Psoas muscle (tissue), 8 donors: Measurements from ENCODE around the gene GPR37L1. TPM values are rescaled to one million over a fixed set of nuclear protein-coding genes. Genes with fewer than 3 reads are reported as not detected.
"Not testable (repeated sequence)": the region's sequence is repeated elsewhere in the genome, so short reads cannot be mapped to it uniquely, and the experiment has no call there.

Experiments
- ATAC-seq, 4 donors: fragments of 200-7000 bp; cut with Tn5 transposase; one replicate each; pipeline ENCODE4 v1.9.1; 2020; ENCODE audit warnings: moderate library complexity in 3 of 4, mild to moderate bottlenecking in 2 of 4
- DNase-seq, 2 donors: peaks; one replicate each; pipeline ENCODE4 v3.0.0-alpha.2; 2020
- H3K27ac ChIP-seq: fragments of 200-600 bp; one replicate; pipeline ENCODE4 v1.8.0; 2022
- H3K27me3 ChIP-seq, 3 donors: fragments of 200-600 bp in 1 of 3; one replicate each; pipeline versions ENCODE4 v1.6.1 to v1.8.0; 2013 to 2022; ENCODE audit warnings: low read length in 2 of 3, mild to moderate bottlenecking in 2 of 3, moderate library complexity in 1 of 3; ENCODE audit not compliant: insufficient read depth in 3 of 3
- H3K36me3 ChIP-seq, 2 donors: fragments of 200-600 bp in 1 of 2; one replicate each; pipeline versions ENCODE4 v1.6.1 to v1.8.0; 2013 to 2022; ENCODE audit warnings: low read depth in 1 of 2, mild to moderate bottlenecking in 1 of 2, moderate library complexity in 1 of 2; ENCODE audit not compliant: insufficient read depth in 1 of 2
- H3K4me1 ChIP-seq: fragments of 200-600 bp; one replicate; pipeline ENCODE4 v1.8.0; 2022
- H3K4me3 ChIP-seq: fragments of 200-600 bp; one replicate; pipeline ENCODE4 v1.8.0; 2022; ENCODE audit warnings: mild to moderate bottlenecking
- H3K9me3 ChIP-seq: fragments of 200-600 bp; one replicate; pipeline ENCODE4 v1.8.0; 2022
- CTCF ChIP-seq: fragments of 200-600 bp; IDR thresholded peaks from one replicate; pipeline ENCODE4 v1.8.0; 2022; ENCODE audit warnings: antibody characterized with exemption
- WGBS, 3 donors: extraction: QIAGEN DNeasy Blood & Tissue Kit; methylation state at CpG; one replicate each; pipeline versions ENCODE4 v1.1.6 to v1.1.7; 2013; 5-methylcytosine and 5-hydroxymethylcytosine counted together
- intact Hi-C, 2 donors: fragments of 100-400 bp; cut with DNase I; formaldehyde crosslinking; loops; one replicate each; pipeline versions ENCODE4 v1.11.0 to v1.14.2; 2022
- polyA plus RNA-seq, 3 donors: library from polyadenylated mRNA; stranded (reverse); fragments of 200-250 nt; gene quantifications; one replicate each; pipeline ENCODE4 v1.2.3, GENCODE V29; 2013
- total RNA-seq, 4 donors: library from RNA; stranded (reverse); fragmentation: NEBNext Ultra II Directional in 2 of 4; extraction: Animal tissue kit (Norgen Biotek cat#: 25700) in 2 of 4; gene quantifications; one replicate each; pipeline versions ENCODE4 v1.2.1 to v1.2.4, GENCODE V29; 2021 to 2023
- donor health status: healthy with polysubstance abuse.
- donor health status: DM: no; HTN: no; CAD: no; lungs with moderate emphysema.
- donor health status: Bipolar disorder and iron deficiency.
- donor health status: healthy.
- donor health status: DM: yes; HTN: yes; CAD: no.
- donor health status: DM: no; HTN: no; CAD: no.
- donor health status: DM: no; HTN: no; CAD: no.
- donor health status: DM: yes; HTN: yes; CAD: no.

Gene GPR37L1
- total and polyA plus RNA-seq, 7 donors = 0.01 TPM; not detected in 4

DNA sequence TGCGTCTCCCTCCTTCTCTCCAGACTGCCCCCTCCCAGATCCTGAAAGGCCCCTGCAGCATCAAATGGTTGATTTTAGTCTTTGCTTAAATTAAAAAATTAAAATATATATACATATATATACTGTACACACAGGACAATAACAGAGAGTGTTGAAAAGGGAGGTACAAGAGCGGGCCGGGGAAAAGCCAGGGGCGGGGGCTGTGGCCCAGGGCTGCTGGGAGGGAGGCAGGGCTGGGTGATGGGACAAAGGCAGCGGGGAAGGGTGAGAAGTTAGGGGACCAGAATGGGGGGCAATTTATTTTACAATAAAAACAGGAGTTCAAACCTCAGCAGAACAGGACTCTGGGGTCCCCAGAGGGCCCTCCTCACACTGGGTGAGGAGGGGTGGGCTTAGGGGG lies 11.3 kb downstream of the GPR37L1 start:
- Histone ChIP-seq H3K36me3 (peaks cover 0 to 54% of the 10 kb centered on the region in 2 donors), H3K4me3 (no peak overlapping the region), H3K9me3 (no peaks in the 10 kb centered on the region), H3K27me3 (no peaks in the 10 kb centered on the region), H3K4me1 (peaks cover 13% of the 10 kb centered on the region), H3K27ac (no peak overlapping the region)
- no peak for TF ChIP-seq CTCF
- intact Hi-C loops = loop anchor here in 1 of 2 donors (10.0 kb wide), 1 partner anchor 239 kb away; no protein-coding TSS in a partner anchor
- DNase-seq (no peak), ATAC-seq (no peak)
- WGBS, 3 donors = 85 to 98% (median 94%) methylated on average over 5 of the region's 5 CpGs

DNA sequence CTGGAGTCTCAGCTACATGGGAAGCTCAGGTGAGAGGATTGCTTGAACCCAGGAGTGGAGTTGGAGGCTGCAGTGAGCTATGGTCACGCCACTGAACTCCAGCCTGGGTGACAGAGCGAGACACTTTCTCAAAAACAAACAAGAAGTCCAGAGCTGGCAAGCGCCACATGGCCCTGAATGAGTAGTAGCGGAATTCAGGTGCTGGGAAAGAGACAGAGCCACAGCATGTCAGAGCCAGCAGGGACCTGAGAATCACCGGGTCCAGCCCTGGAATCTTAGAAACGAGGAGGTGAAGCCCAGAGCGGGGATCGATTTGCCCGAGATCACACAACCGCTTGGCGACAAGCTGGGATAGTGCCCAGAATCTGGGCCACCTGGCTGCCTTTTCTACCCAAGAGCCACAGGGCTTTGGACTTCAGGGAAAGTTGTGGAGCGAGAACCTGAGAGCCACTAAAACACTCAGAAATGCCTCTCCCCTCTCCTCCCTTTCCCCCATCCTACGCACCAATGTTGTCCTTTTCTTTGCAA lies 12.0 kb downstream of the GPR37L1 start:
- no peak for ATAC-seq
- Histone ChIP-seq H3K36me3 (peaks cover 0 to 54% of the 10 kb centered on the region in 2 donors), H3K9me3 (no peaks in the 10 kb centered on the region), H3K4me1 (peaks cover 13% of the 10 kb centered on the region), H3K27me3 (no peaks in the 10 kb centered on the region), H3K4me3 (no peak overlapping the region), H3K27ac (peak overlapping the region; percentile 19)
- TF ChIP-seq CTCF = no peak
- intact Hi-C loops = loop anchor here in 1 of 2 donors (1.0 to 10.0 kb wide), 2 partner anchors 125 to 240 kb away; no protein-coding TSS in a partner anchor
- no peak for DNase-seq
- WGBS, 3 donors = 63 to 74% (median 70%) methylated on average over 12 to 13 of the region's 13 CpGs

DNA sequence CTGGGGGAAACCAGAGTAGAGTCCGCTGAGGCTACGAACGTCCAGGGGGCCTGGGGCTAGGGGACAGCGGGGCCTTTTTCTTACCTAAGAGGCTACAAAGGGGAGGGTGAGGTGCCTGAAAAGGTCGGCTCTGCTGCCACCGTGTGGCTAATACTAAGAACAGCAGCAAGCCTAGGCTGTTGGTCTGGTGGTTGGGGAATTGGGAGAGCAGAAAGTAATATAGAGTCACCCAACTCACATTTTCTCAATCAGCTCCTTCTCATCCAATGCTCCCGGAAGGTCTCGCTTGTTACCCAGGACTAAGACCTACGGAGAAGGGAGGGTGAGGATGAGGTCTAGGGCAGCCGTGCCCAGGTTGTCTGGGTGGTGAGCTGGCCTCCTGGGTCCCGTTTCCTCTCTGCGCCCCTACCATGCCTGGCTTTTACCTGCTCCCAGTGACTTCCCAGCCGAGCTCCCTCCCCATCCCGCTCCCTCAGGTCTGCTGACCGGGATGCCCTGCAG lies 12.6 kb downstream of the GPR37L1 start:
- Histone ChIP-seq H3K36me3 (peaks cover 0 to 54% of the 10 kb centered on the region in 2 donors), H3K4me1 (peaks cover 13% of the 10 kb centered on the region)
- DNase-seq = peak in 1 of 2 donors; percentile 49

DNA sequence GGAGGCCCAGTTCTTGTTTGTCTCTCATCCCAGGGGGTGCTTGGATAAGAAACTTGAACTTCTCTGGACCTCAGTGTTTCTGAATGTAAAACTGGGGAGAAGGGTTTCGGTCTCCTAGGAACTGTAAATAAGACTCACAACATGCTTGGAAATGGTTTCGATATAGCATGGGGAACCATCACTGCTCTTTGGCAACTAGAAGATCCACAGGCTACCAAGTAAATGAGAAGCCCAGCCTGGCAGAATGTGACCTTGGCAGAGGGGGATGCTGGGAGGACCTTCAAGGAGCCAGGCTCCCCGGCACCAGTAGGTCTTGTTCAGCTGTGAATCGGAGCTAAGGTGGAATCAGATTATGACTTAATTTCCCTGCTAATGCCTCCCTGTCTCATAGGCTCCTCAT lies 18.1 kb downstream of the GPR37L1 start:
- Histone ChIP-seq H3K9me3 (no peaks in the 10 kb centered on the region), H3K27ac (no peak overlapping the region), H3K27me3 (no peaks in the 10 kb centered on the region), H3K4me1 (peaks cover 23% of the 10 kb centered on the region), H3K36me3 (peaks cover 0 to 29% of the 10 kb centered on the region in 2 donors), H3K4me3 (no peak overlapping the region)
- no peak for TF ChIP-seq CTCF
- no peak for DNase-seq
- ATAC-seq = no peak
- 52 to 87% (median 60%) methylated on average over 4 of the region's 4 CpGs for WGBS, 3 donors
- intact Hi-C loops = no loop called here

More for the DNA sequence above, 12.6 kb downstream of the GPR37L1 start:
- no peaks in the 10 kb centered on the region for H3K9me3 ChIP-seq
- intact Hi-C loops = loop anchor here in 1 of 2 donors (1.0 to 10.0 kb wide), 2 partner anchors 126 to 240 kb away; no protein-coding TSS in a partner anchor
- no peak overlapping the region for H3K27ac ChIP-seq
- H3K4me3 ChIP-seq = no peak overlapping the region
- 38 to 41% (median 39%) methylated on average over 14 to 15 of the region's 15 CpGs for WGBS, 3 donors
- peak; percentile 73 to 81 (median 77) for ATAC-seq
- no peaks in the 10 kb centered on the region for H3K27me3 ChIP-seq
- peak; percentile 83 for TF ChIP-seq CTCF

DNA sequence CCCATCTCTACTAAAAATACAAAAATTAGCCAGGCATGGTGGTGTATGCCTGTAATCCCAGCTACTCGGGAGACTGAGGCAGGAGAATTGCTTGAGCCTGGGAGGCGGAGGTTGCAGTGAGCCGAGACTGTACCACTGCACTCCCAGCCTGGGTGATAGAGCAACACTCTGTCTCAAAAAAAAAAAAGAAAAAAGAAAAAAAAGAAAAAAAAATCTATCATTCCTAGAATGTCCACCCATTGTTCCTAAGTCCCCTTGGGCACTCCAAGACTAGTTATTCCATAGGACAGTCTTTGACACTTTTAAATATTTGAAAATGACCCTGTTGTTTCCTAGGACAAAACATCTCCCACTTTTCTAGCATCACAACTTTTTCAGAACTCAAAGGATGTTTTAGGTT lies 18.8 kb downstream of the GPR37L1 start:
- Histone ChIP-seq H3K36me3 (peaks cover 0 to 23% of the 10 kb centered on the region in 2 donors), H3K4me1 (peaks cover 23% of the 10 kb centered on the region)
- H3K27me3 ChIP-seq, DNase-seq, intact Hi-C loops, H3K4me3 ChIP-seq, H3K9me3 ChIP-seq, ATAC-seq, H3K27ac ChIP-seq: not testable (repeated sequence)
- WGBS, 3 donors = 81 to 92% (median 90%) methylated on average over 3 of the region's 3 CpGs
